ENCODE results near the gene CPS1. TPM values are rescaled to one million over a fixed set of nuclear protein-coding genes. Genes with fewer than 3 reads are reported as not detected.
A peak's percentile ranks its signal among the peaks of the same experiment; 100 is the strongest.

Gene CPS1
- total RNA-seq, 2 donors from 2014 or later = 3.3 to 4.1 TPM

- ATAC-seq (replicated peaks in 1 of 2) = no peak
- H3K27me3 Mint-ChIP-seq (ENCODE audit: low read depth) = no peaks in the 10 kb centered on the region
- no peaks in the 10 kb centered on the region for H3K9me3 Mint-ChIP-seq
- no peaks in the 10 kb centered on the region for H3K36me3 Mint-ChIP-seq (ENCODE audit: insufficient read depth in 2 of 2)
- no peak overlapping the region for H3K4me3 Mint-ChIP-seq
- H3K4me1 Mint-ChIP-seq (ENCODE audit: low read depth) = no peaks in the 10 kb centered on the region
- DNase-seq = no peak
- no peak overlapping the region for H3K27ac Mint-ChIP-seq
Observed at GRCh38 chr2:210553373-210553772, 3.0 kb upstream of the CPS1 start.

- no peak overlapping the region for H3K4me3 Mint-ChIP-seq
- H3K9me3 Mint-ChIP-seq = no peaks in the 10 kb centered on the region
- H3K36me3 Mint-ChIP-seq (ENCODE audit: insufficient read depth in 2 of 2) = no peaks in the 10 kb centered on the region
- H3K27ac Mint-ChIP-seq = no peak overlapping the region
- ATAC-seq (replicated peaks in 1 of 2) = no peak
- no peaks in the 10 kb centered on the region for H3K27me3 Mint-ChIP-seq (ENCODE audit: low read depth)
- no peaks in the 10 kb centered on the region for H3K4me1 Mint-ChIP-seq (ENCODE audit: low read depth)
- no peak for DNase-seq
Observed at GRCh38 chr2:210555555-210555954, 844 bp upstream of the CPS1 start.

GRCh38 chr2:210557721-210558120, 1.3 kb downstream of the CPS1 start:
- ATAC-seq (replicated peaks in 1 of 2) (no peak), DNase-seq (no peak)
- no peaks in the 10 kb centered on the region for H3K9me3 Mint-ChIP-seq
- H3K36me3 Mint-ChIP-seq (ENCODE audit: insufficient read depth in 2 of 2) = no peaks in the 10 kb centered on the region
- no peak overlapping the region for H3K27ac Mint-ChIP-seq
- H3K4me3 Mint-ChIP-seq = no peak overlapping the region
- no peaks in the 10 kb centered on the region for H3K4me1 Mint-ChIP-seq (ENCODE audit: low read depth)
- no peaks in the 10 kb centered on the region for H3K27me3 Mint-ChIP-seq (ENCODE audit: low read depth)

- DNase-seq (no peak), ATAC-seq (replicated peaks in 1 of 2) (no peak)
- Mint-ChIP-seq H3K9me3 (no peaks in the 10 kb centered on the region), H3K27me3 (ENCODE audit: low read depth) (no peaks in the 10 kb centered on the region), H3K4me1 (ENCODE audit: low read depth) (no peaks in the 10 kb centered on the region), H3K36me3 (ENCODE audit: insufficient read depth in 2 of 2) (no peaks in the 10 kb centered on the region), H3K4me3 (no peak overlapping the region), H3K27ac (no peak overlapping the region)
Observed at GRCh38 chr2:210558708-210559107, 2.3 kb downstream of the CPS1 start.

- no peaks in the 10 kb centered on the region for H3K27me3 Mint-ChIP-seq (ENCODE audit: low read depth)
- H3K9me3 Mint-ChIP-seq = no peaks in the 10 kb centered on the region
- no peak overlapping the region for H3K27ac Mint-ChIP-seq
- DNase-seq = no peak
- ATAC-seq (replicated peaks in 1 of 2) = no peak
- H3K36me3 Mint-ChIP-seq (ENCODE audit: insufficient read depth in 2 of 2) = no peaks in the 10 kb centered on the region
- H3K4me1 Mint-ChIP-seq (ENCODE audit: low read depth) = no peaks in the 10 kb centered on the region
- no peak overlapping the region for H3K4me3 Mint-ChIP-seq
Observed at GRCh38 chr2:210559182-210559581, 2.8 kb downstream of the CPS1 start.

- ATAC-seq (replicated peaks in 1 of 2) = no peak
- no peak for DNase-seq
- no peak overlapping the region for H3K4me3 Mint-ChIP-seq
- H3K36me3 Mint-ChIP-seq (ENCODE audit: insufficient read depth in 2 of 2) = no peaks in the 10 kb centered on the region
- H3K9me3 Mint-ChIP-seq = no peaks in the 10 kb centered on the region
- no peak overlapping the region for H3K27ac Mint-ChIP-seq
- H3K4me1 Mint-ChIP-seq (ENCODE audit: low read depth) = no peaks in the 10 kb centered on the region
- no peaks in the 10 kb centered on the region for H3K27me3 Mint-ChIP-seq (ENCODE audit: low read depth)
Observed at GRCh38 chr2:210561475-210561874, 5.1 kb downstream of the CPS1 start.

- DNase-seq (no peak), ATAC-seq (replicated peaks in 1 of 2) (no peak)
- H3K27ac Mint-ChIP-seq = no peak overlapping the region
- H3K27me3 Mint-ChIP-seq (ENCODE audit: low read depth) = no peaks in the 10 kb centered on the region
- no peaks in the 10 kb centered on the region for H3K36me3 Mint-ChIP-seq (ENCODE audit: insufficient read depth in 2 of 2)
- no peak overlapping the region for H3K4me3 Mint-ChIP-seq
- no peaks in the 10 kb centered on the region for H3K4me1 Mint-ChIP-seq (ENCODE audit: low read depth)
- no peaks in the 10 kb centered on the region for H3K9me3 Mint-ChIP-seq
Observed at GRCh38 chr2:210562091-210562490, 5.7 kb downstream of the CPS1 start.

GRCh38 chr2:210562502-210563080, 6.2 kb downstream of the CPS1 start:
- DNase-seq (no peak), ATAC-seq (replicated peaks in 1 of 2) (no peak)
- Mint-ChIP-seq H3K27ac (no peak overlapping the region), H3K27me3 (ENCODE audit: low read depth) (no peaks in the 10 kb centered on the region), H3K4me3 (no peak overlapping the region), H3K9me3 (no peaks in the 10 kb centered on the region), H3K36me3 (ENCODE audit: insufficient read depth in 2 of 2) (no peaks in the 10 kb centered on the region), H3K4me1 (ENCODE audit: low read depth) (no peaks in the 10 kb centered on the region)

GRCh38 chr2:210567279-210567678, 10.9 kb downstream of the CPS1 start:
- Mint-ChIP-seq H3K36me3 (ENCODE audit: insufficient read depth in 2 of 2) (no peaks in the 10 kb centered on the region), H3K27me3 (ENCODE audit: low read depth) (peaks cover 6% of the 10 kb centered on the region), H3K27ac (no peak overlapping the region), H3K9me3 (no peaks in the 10 kb centered on the region), H3K4me3 (no peak overlapping the region), H3K4me1 (ENCODE audit: low read depth) (no peaks in the 10 kb centered on the region)
- DNase-seq (no peak), ATAC-seq (replicated peaks in 1 of 2) (no peak)

GRCh38 chr2:210568108-210568507, 11.7 kb downstream of the CPS1 start:
- Mint-ChIP-seq H3K4me1 (ENCODE audit: low read depth) (no peaks in the 10 kb centered on the region), H3K27me3 (ENCODE audit: low read depth) (peaks cover 6% of the 10 kb centered on the region), H3K36me3 (ENCODE audit: insufficient read depth in 2 of 2) (no peaks in the 10 kb centered on the region), H3K4me3 (no peak overlapping the region), H3K9me3 (no peaks in the 10 kb centered on the region), H3K27ac (peak overlapping the region; percentile 8)
- ATAC-seq (replicated peaks in 1 of 2) = no peak
- no peak for DNase-seq

GRCh38 chr2:210577263-210578071, 21.1 kb downstream of the CPS1 start:
- Mint-ChIP-seq H3K27me3 (ENCODE audit: low read depth) (no peaks in the 10 kb centered on the region), H3K9me3 (no peaks in the 10 kb centered on the region), H3K4me1 (ENCODE audit: low read depth) (no peaks in the 10 kb centered on the region), H3K4me3 (no peak overlapping the region), H3K36me3 (ENCODE audit: insufficient read depth in 2 of 2) (no peaks in the 10 kb centered on the region), H3K27ac (no peak overlapping the region)
- ATAC-seq (replicated peaks in 1 of 2) (peak; percentile 55 to 60), DNase-seq (peak in 1 of 2 donors; percentile 3)

GRCh38 chr2:210584834-210585233, 28.4 kb downstream of the CPS1 start:
- Mint-ChIP-seq H3K9me3 (no peaks in the 10 kb centered on the region), H3K36me3 (ENCODE audit: insufficient read depth in 2 of 2) (no peaks in the 10 kb centered on the region), H3K27me3 (ENCODE audit: low read depth) (no peaks in the 10 kb centered on the region), H3K4me3 (no peak overlapping the region), H3K4me1 (ENCODE audit: low read depth) (no peaks in the 10 kb centered on the region), H3K27ac (no peak overlapping the region)
- DNase-seq (no peak), ATAC-seq (replicated peaks in 1 of 2) (no peak)

- no peak for ATAC-seq (replicated peaks in 1 of 2)
- H3K27ac Mint-ChIP-seq = no peak overlapping the region
- DNase-seq = no peak
- no peaks in the 10 kb centered on the region for H3K36me3 Mint-ChIP-seq (ENCODE audit: insufficient read depth in 2 of 2)
- no peaks in the 10 kb centered on the region for H3K9me3 Mint-ChIP-seq
- no peaks in the 10 kb centered on the region for H3K27me3 Mint-ChIP-seq (ENCODE audit: low read depth)
- no peak overlapping the region for H3K4me3 Mint-ChIP-seq
- no peaks in the 10 kb centered on the region for H3K4me1 Mint-ChIP-seq (ENCODE audit: low read depth)
Observed at GRCh38 chr2:210586381-210586780, 30.0 kb downstream of the CPS1 start.

GRCh38 chr2:210591663-210592062, 35.3 kb downstream of the CPS1 start:
- Mint-ChIP-seq H3K27ac (no peak overlapping the region), H3K36me3 (ENCODE audit: insufficient read depth in 2 of 2) (no peaks in the 10 kb centered on the region), H3K4me3 (no peak overlapping the region), H3K27me3 (ENCODE audit: low read depth) (no peaks in the 10 kb centered on the region), H3K9me3 (no peaks in the 10 kb centered on the region), H3K4me1 (ENCODE audit: low read depth) (no peaks in the 10 kb centered on the region)
- no peak for ATAC-seq (replicated peaks in 1 of 2)
- no peak for DNase-seq
